ENCODE measurements around the gene EXD3. TPM values are rescaled to one million over a fixed set of nuclear protein-coding genes. Genes with fewer than 3 reads are reported as not detected.

EXD3 gene
- total RNA-seq, 5 donors from 2014 or later (not counting 1 experiment from before 2014, with no cell fraction given), result 18.5 to 43.8 (median 38.0) TPM

DNA sequence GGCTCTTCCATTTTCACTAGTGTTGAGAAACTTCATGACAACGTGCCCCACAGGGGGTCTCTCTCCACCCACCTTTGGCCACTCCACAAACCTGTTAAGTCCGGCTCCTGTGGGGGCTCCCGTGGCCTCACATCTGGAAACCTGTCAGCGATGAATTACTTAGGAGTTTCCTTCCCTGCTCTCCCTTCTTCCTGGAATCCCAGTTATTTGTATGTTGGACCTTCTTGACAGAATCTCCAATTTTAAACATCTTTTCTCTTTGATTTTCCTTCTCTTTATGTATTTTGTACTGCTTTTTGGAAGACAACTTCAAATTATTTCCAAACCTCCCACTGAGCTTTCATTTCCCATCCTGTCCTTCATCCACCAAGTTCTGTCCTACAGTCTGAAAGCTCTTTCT, 65.8 kb downstream of the EXD3 start:
- Mint-ChIP-seq H3K9me3 (peaks cover 3 to 14% (median 6%) of the 10 kb centered on the region in 3 donors), H3K36me3 (peaks cover 9% of the 10 kb centered on the region), H3K27me3 (no peaks in the 10 kb centered on the region), H3K27ac (no peak overlapping the region), H3K4me1 (no peaks in the 10 kb centered on the region), H3K4me3 (no peak overlapping the region)
- ATAC-seq (replicated peaks in 1 of 4) (no peak), DNase-seq (no peak)
- peak overlapping the region in 1 of 2 donors; percentile 5 for H3K4me3 ChIP-seq (ENCODE audit: control insufficient read depth in 1 of 2, extremely low read depth in 1 of 2, low read length in 1 of 2)
- no peaks in the 10 kb centered on the region for H3K36me3 ChIP-seq (ENCODE audit: control insufficient read depth in 2 of 2, extremely low read depth in 1 of 2, insufficient read depth in 1 of 2, low read length in 1 of 2)
- CTCF ChIA-PET, result no interaction called here
- 100% methylated on average over 3 of the region's 4 CpGs for WGBS (ENCODE audit: insufficient coverage)
- POLR2A ChIA-PET, result no interaction called here
- H3K27ac ChIP-seq (ENCODE audit: low read length), result no peak overlapping the region
- H3K9me3 ChIP-seq, result no peaks in the 10 kb centered on the region
- H3K27me3 ChIP-seq (replicated peaks in 1 of 2; ENCODE audit: control insufficient read depth in 2 of 2, extremely low read depth in 1 of 2, insufficient read depth in 2 of 2, low read length in 1 of 2), result no peaks in the 10 kb centered on the region
- H3K4me1 ChIP-seq (ENCODE audit: control insufficient read depth in 1 of 2, extremely low read depth in 1 of 2, insufficient read depth in 2 of 2, low read length in 2 of 2), result no peaks in the 10 kb centered on the region

DNA sequence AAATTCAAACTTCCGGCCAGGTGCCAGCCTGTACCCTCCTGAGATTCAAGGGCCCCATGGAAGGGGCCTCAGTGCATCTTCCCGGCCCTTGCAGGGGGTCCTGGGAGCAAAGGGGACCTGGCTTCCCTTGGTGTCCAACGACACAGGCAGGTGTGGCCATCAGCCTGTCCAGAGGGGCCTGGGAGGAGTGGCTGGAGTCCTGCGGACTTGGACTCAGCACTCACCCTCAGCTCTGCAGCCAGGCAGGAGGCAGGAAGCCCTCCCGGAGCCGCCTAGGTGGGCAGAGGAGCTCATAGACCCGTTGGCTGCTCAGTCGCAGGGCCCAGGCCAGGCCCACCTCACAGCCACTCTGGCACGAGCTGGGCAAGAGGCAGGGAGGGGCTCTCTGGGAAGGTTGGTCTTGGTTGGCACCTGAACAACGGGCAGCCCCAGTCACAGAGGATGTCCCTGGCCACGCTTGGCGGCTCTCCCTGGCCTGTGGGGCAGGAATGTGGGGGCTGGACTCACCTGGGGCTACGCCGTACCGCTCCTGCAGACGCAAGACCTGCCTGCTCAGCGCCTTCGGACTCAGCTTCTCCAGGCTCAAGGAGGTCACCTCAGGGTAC, 67.1 kb downstream of the EXD3 start:
- peaks cover 3 to 14% (median 6%) of the 10 kb centered on the region in 3 donors for H3K9me3 Mint-ChIP-seq
- H3K9me3 ChIP-seq, result no peaks in the 10 kb centered on the region
- H3K36me3 Mint-ChIP-seq, result peaks cover 9% of the 10 kb centered on the region
- no peaks in the 10 kb centered on the region for H3K36me3 ChIP-seq (ENCODE audit: control insufficient read depth in 2 of 2, extremely low read depth in 1 of 2, insufficient read depth in 1 of 2, low read length in 1 of 2)
- H3K27me3 ChIP-seq (replicated peaks in 1 of 2; ENCODE audit: control insufficient read depth in 2 of 2, extremely low read depth in 1 of 2, insufficient read depth in 2 of 2, low read length in 1 of 2), result no peaks in the 10 kb centered on the region
- no peaks in the 10 kb centered on the region for H3K27me3 Mint-ChIP-seq
- no peaks in the 10 kb centered on the region for H3K4me1 ChIP-seq (ENCODE audit: control insufficient read depth in 1 of 2, extremely low read depth in 1 of 2, insufficient read depth in 2 of 2, low read length in 2 of 2)
- POLR2A ChIA-PET, result no interaction called here
- ATAC-seq (replicated peaks in 1 of 4), result no peak
- CTCF ChIA-PET, result no interaction called here
- H3K4me3 ChIP-seq (ENCODE audit: control insufficient read depth in 1 of 2, extremely low read depth in 1 of 2, low read length in 1 of 2), result no peak overlapping the region
- no peak for DNase-seq
- 93% methylated on average over 17 of the region's 18 CpGs for WGBS (ENCODE audit: insufficient coverage)
- H3K27ac ChIP-seq (ENCODE audit: low read length), result no peak overlapping the region
- H3K27ac Mint-ChIP-seq, result no peak overlapping the region
- H3K4me3 Mint-ChIP-seq, result no peak overlapping the region
- H3K4me1 Mint-ChIP-seq, result no peaks in the 10 kb centered on the region

DNA sequence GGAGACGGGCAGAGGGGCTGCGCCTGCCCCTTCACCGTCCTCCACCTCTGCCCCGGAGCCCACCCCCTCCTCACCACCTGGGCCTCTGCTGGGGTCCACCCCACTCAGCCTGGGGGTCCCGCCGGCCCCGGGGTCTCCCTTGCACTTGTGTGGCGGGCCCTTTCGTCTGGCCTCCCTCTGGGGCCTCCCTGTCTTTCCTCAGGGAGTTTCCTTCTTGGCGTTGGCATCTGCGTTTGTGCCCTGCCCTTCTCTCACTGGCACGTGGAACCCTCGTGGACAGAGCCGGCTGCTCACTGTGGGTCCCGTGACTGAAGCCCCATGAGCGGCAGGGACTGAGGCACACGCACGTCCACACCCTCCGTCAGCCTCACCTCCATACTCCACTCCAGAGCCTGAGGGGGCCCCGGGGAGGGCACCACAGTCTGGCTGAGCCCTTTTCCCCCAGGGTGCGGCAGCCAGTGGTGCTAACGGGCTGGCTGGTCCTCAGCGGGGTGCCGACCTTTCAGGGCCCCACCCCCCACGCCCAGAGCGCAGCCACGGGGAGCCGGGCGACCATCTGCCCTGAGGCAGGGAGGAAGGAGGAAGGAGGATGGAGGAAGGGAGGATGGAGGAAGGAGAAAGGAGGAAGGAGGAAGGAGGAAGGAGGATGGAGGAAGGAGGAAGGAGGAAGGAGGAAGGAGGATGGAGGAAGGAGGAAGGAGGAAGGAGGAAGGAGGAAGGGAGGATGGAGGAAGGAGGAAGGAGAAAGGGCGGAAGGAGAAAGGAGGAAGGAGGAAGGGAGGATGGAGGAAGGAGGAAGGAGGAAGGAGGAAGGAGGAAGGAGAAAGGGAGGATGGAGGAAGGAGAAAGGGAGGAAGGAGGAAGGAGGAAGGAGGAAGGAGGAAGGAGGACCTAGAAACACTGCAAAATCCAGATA, 67.9 kb downstream of the EXD3 start:
- no peak overlapping the region for H3K4me3 ChIP-seq (ENCODE audit: control insufficient read depth in 1 of 2, extremely low read depth in 1 of 2, low read length in 1 of 2)
- no peaks in the 10 kb centered on the region for H3K9me3 ChIP-seq
- ChIA-PET CTCF (no interaction called here), POLR2A (no interaction called here)
- Mint-ChIP-seq H3K27ac (no peak overlapping the region), H3K27me3 (no peaks in the 10 kb centered on the region), H3K9me3 (peaks cover 3 to 14% (median 6%) of the 10 kb centered on the region in 3 donors), H3K36me3 (peaks cover 9% of the 10 kb centered on the region), H3K4me3 (no peak overlapping the region), H3K4me1 (no peaks in the 10 kb centered on the region)
- ATAC-seq (replicated peaks in 1 of 4) (no peak), DNase-seq (no peak)
- no peaks in the 10 kb centered on the region for H3K4me1 ChIP-seq (ENCODE audit: control insufficient read depth in 1 of 2, extremely low read depth in 1 of 2, insufficient read depth in 2 of 2, low read length in 2 of 2)
- no peaks in the 10 kb centered on the region for H3K36me3 ChIP-seq (ENCODE audit: control insufficient read depth in 2 of 2, extremely low read depth in 1 of 2, insufficient read depth in 1 of 2, low read length in 1 of 2)
- WGBS (ENCODE audit: insufficient coverage), result 99% methylated on average over 9 of the region's 30 CpGs
- H3K27ac ChIP-seq (ENCODE audit: low read length), result no peak overlapping the region
- H3K27me3 ChIP-seq (replicated peaks in 1 of 2; ENCODE audit: control insufficient read depth in 2 of 2, extremely low read depth in 1 of 2, insufficient read depth in 2 of 2, low read length in 1 of 2), result no peaks in the 10 kb centered on the region

DNA sequence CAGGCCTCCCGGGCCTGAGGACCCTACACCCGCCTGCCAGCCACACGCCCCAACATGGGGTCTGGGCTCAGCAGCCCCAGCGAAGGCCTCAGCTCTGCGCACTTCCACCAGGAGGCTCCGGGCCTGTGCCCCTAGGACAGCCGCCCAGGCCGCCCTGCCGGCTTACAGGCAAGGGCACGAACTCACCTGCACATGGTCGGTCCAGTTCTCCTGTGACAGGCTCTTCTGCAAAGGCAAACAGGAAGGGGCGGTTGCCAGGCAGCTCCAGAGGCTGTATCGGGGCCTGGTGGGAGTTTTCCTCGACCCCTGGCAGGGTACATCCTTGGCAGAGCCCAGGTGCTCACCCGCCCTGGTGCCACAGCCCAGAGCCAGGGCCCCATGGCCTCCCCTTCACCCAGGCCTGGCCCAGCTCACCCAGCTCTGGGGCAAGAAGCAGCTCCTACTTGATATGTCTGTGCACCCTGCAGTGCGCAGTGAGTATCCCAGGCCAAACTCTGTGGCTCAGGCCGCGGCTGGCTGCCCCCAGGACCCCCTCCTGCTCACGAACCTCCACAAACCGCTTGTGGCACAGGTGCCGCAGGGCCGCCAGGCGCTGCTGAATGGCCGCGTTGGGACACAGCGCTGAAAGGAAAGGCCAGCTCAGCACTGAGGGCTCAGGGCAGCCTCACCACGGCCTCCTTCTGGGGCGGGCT, 68.7 kb downstream of the EXD3 start:
- H3K4me1 ChIP-seq (ENCODE audit: control insufficient read depth in 1 of 2, extremely low read depth in 1 of 2, insufficient read depth in 2 of 2, low read length in 2 of 2), result no peaks in the 10 kb centered on the region
- H3K9me3 ChIP-seq, result no peaks in the 10 kb centered on the region
- POLR2A ChIA-PET, result no interaction called here
- H3K27ac ChIP-seq (ENCODE audit: low read length), result no peak overlapping the region
- Mint-ChIP-seq H3K27ac (no peak overlapping the region), H3K9me3 (peaks cover 3 to 14% (median 6%) of the 10 kb centered on the region in 3 donors), H3K4me3 (no peak overlapping the region), H3K27me3 (no peaks in the 10 kb centered on the region), H3K36me3 (peaks cover 9% of the 10 kb centered on the region), H3K4me1 (no peaks in the 10 kb centered on the region)
- no peaks in the 10 kb centered on the region for H3K36me3 ChIP-seq (ENCODE audit: control insufficient read depth in 2 of 2, extremely low read depth in 1 of 2, insufficient read depth in 1 of 2, low read length in 1 of 2)
- H3K27me3 ChIP-seq (replicated peaks in 1 of 2; ENCODE audit: control insufficient read depth in 2 of 2, extremely low read depth in 1 of 2, insufficient read depth in 2 of 2, low read length in 1 of 2), result no peaks in the 10 kb centered on the region
- ATAC-seq (replicated peaks in 1 of 4) (no peak), DNase-seq (no peak)
- WGBS (ENCODE audit: insufficient coverage), result 94% methylated on average over 25 of the region's 28 CpGs
- CTCF ChIA-PET, result no interaction called here
- H3K4me3 ChIP-seq (ENCODE audit: control insufficient read depth in 1 of 2, extremely low read depth in 1 of 2, low read length in 1 of 2), result no peak overlapping the region

DNA sequence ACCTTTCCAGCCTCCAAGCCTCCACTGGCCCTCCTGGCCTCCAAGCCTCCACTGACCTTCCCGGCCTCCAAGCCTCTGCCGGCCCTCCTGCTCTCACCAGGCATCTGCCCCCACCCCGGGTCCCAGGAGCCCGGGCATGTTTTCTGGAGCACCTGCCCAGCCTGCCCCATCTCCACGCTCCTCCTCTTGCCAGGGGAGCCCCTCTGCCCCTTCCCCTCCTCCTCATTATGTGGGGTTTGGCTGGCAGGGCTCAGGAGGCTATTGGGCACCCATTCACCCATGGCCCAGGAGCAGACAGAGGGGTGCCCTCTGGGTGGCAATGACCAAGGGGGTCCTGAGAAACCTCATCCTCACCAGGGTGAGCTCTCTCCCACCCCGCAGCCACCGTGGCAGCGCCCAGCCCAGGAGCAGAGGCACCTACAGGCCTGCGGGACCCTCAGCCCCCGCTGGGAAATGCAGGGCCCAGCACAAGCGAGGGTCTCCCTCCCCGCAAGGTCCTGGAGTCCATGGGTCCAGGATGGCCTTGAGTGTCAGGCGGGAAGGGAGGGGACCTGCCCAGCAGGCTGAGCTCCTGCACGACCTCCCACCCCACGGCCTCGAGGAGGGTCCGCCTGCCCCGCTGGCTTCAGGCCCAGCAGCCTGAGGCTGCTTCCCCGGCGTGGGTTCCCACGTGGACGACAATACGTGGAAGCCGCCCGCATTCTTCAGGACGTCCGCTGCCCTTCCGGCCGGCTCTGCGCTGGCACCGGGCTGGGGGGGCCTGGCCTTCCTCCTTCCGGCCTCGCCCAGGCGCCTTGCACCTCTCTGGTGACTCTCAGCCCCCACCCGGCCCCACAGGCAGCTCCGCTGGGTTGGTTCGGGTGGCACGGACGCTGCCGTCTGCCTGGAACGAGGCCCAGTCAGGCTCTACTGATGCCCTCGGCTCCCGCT, 69.5 kb downstream of the EXD3 start:
- 94% methylated on average over 34 of the region's 43 CpGs for WGBS (ENCODE audit: insufficient coverage)
- H3K4me3 Mint-ChIP-seq, result no peak overlapping the region
- Histone ChIP-seq H3K4me1 (ENCODE audit: control insufficient read depth in 1 of 2, extremely low read depth in 1 of 2, insufficient read depth in 2 of 2, low read length in 2 of 2) (no peaks in the 10 kb centered on the region), H3K27me3 (replicated peaks in 1 of 2; ENCODE audit: control insufficient read depth in 2 of 2, extremely low read depth in 1 of 2, insufficient read depth in 2 of 2, low read length in 1 of 2) (no peaks in the 10 kb centered on the region), H3K27ac (ENCODE audit: low read length) (no peak overlapping the region), H3K4me3 (ENCODE audit: control insufficient read depth in 1 of 2, extremely low read depth in 1 of 2, low read length in 1 of 2) (no peak overlapping the region), H3K36me3 (ENCODE audit: control insufficient read depth in 2 of 2, extremely low read depth in 1 of 2, insufficient read depth in 1 of 2, low read length in 1 of 2) (no peaks in the 10 kb centered on the region), H3K9me3 (no peaks in the 10 kb centered on the region)
- no peak for ATAC-seq (replicated peaks in 1 of 4)
- H3K27ac Mint-ChIP-seq, result no peak overlapping the region
- H3K36me3 Mint-ChIP-seq, result peaks cover 9% of the 10 kb centered on the region
- POLR2A ChIA-PET, result no interaction called here
- H3K4me1 Mint-ChIP-seq, result no peaks in the 10 kb centered on the region
- no peaks in the 10 kb centered on the region for H3K27me3 Mint-ChIP-seq
- no peak for DNase-seq
- H3K9me3 Mint-ChIP-seq, result peaks cover 3 to 14% (median 6%) of the 10 kb centered on the region in 3 donors
- CTCF ChIA-PET, result no interaction called here
